Endodermal cell (in vitro differentiated cells): ENCODE measurements around the gene ANKRD45. TPM values are rescaled to one million over a fixed set of nuclear protein-coding genes. Genes with fewer than 3 reads are reported as not detected.
"Not testable (repeated sequence)": the region's sequence is repeated elsewhere in the genome, so short reads cannot be mapped to it uniquely, and the experiment has no call there.

ENCODE experiments used
- DNase-seq: peaks from one replicate; pipeline ENCODE4 v3.0.0-alpha.2; 2017
- H3K27ac ChIP-seq: 2 replicates; pipeline ENCODE4 v1.5.1; 2013; ENCODE audit warnings: mild to moderate bottlenecking, low read depth, low read length, moderate library complexity
- H3K27me3 ChIP-seq: 2 replicates; pipeline ENCODE4 v1.6.1; 2013; ENCODE audit warnings: mild to moderate bottlenecking, low read length, moderate library complexity; ENCODE audit not compliant: insufficient read depth, control insufficient read depth, poor library complexity, severe bottlenecking
- H3K36me3 ChIP-seq: 2 replicates; pipeline ENCODE4 v1.7.0; 2013; ENCODE audit warnings: mild to moderate bottlenecking, low read length, moderate library complexity; ENCODE audit not compliant: control insufficient read depth, insufficient read depth
- H3K4me1 ChIP-seq: one replicate; pipeline ENCODE4 v1.7.0; 2013; ENCODE audit warnings: low read length; ENCODE audit not compliant: control insufficient read depth, insufficient read depth
- H3K4me3 ChIP-seq: 2 replicates; pipeline ENCODE4 v1.5.1; 2013; ENCODE audit warnings: mild to moderate bottlenecking, low read length, moderate library complexity
- H3K9ac ChIP-seq: 2 replicates; pipeline ENCODE4 v1.6.1; 2013; ENCODE audit warnings: mild to moderate bottlenecking, low read length, moderate library complexity; ENCODE audit not compliant: poor library complexity, severe bottlenecking; ENCODE audit errors: extremely low read depth
- H3K9me3 ChIP-seq: 2 replicates; pipeline ENCODE4 v1.6.1; 2013; ENCODE audit warnings: mild to moderate bottlenecking, low read length, moderate library complexity; ENCODE audit not compliant: control insufficient read depth
- H3K27ac Mint-ChIP-seq: 2 replicates; pipeline ENCODE4 v1.8.0; 2020; ENCODE audit warnings: mixed read lengths
- H3K27me3 Mint-ChIP-seq: 2 replicates; pipeline ENCODE4 v1.8.0; 2021; ENCODE audit warnings: mild to moderate bottlenecking, mixed read lengths; ENCODE audit not compliant: insufficient read depth
- H3K36me3 Mint-ChIP-seq: 2 replicates; pipeline ENCODE4 v1.8.0; 2020; ENCODE audit warnings: low read depth, mixed read lengths
- H3K4me1 Mint-ChIP-seq: 2 replicates; pipeline ENCODE4 v1.8.0; 2020; ENCODE audit warnings: mixed read lengths
- H3K4me3 Mint-ChIP-seq: 2 replicates; pipeline ENCODE4 v1.8.0; 2020; ENCODE audit warnings: mild to moderate bottlenecking, moderate library complexity, mixed read lengths
- H3K9me3 Mint-ChIP-seq: 2 replicates; pipeline ENCODE4 v1.8.0; 2020; ENCODE audit warnings: mild to moderate bottlenecking, mixed read lengths
- WGBS, 2 experiments: methylation state at CpG; one replicate each; pipeline versions ENCODE4 v1.1.5 to v1.1.7; 2013; ENCODE audit warnings: missing lambda C conversion rate in 2 of 2, mixed read lengths in 1 of 2; ENCODE audit not compliant: insufficient coverage in 1 of 2, insufficient read length in 1 of 2; 5-methylcytosine and 5-hydroxymethylcytosine counted together
- total RNA-seq, 2 donors: library from RNA; stranded (reverse); fragmentation: NEBNext Ultra II Directional in 1 of 2; extraction: Animal tissue kit (Norgen Biotek cat#: 25700) in 1 of 2; gene quantifications; 2 replicates in 1 of 2; 3 replicates in 1 of 2; pipeline ENCODE4 v1.2.1, GENCODE V29; 2021
- TF ChIP-seq, protein P1 (sequence below): fragments of 200-600 bp; sonication (generic); conservative IDR thresholded peaks from 2 replicates; pipeline ENCODE4 v1.5.0; 2021; ENCODE audit warnings: antibody characterized with exemption, mild to moderate bottlenecking

ANKRD45 gene
- total RNA-seq, 2 donors from 2014 or later = 1.5 to 1.9 TPM

DNA sequence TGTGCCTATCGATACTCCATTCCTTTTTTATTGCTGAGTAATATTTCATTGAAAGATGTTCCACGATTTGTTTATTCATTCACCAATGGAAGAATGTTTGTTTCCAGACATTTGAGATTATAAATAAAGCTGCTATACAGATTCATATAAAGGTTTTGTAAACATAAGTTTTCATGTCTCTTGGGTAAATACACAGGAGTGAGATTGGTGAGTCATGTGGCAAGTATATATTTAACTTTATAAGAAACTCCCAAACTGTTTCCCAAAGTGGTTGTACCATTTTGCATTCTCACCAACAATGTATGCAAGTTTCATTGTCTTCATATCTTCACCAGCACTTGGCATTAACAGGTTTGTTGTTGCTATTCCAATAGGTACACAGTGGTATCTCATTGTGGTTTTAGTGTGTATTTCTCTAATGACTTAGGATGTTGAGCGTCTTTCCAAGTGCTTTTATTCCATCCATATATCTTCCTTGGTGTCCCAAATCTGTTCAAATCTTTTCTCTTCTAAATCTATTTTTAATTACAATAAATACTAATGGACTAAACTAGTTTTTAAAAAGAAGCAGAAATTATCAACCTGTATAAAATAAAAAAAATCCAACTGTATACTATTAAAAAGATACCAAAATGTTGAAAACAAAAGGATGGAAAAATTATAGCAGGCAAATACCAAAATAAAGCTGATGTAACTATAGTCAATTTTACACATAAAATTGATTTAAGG lies 73.4 kb downstream of the ANKRD45 start:
- H3K4me3 Mint-ChIP-seq = no peak overlapping the region
- TF ChIP-seq, protein P1, sequence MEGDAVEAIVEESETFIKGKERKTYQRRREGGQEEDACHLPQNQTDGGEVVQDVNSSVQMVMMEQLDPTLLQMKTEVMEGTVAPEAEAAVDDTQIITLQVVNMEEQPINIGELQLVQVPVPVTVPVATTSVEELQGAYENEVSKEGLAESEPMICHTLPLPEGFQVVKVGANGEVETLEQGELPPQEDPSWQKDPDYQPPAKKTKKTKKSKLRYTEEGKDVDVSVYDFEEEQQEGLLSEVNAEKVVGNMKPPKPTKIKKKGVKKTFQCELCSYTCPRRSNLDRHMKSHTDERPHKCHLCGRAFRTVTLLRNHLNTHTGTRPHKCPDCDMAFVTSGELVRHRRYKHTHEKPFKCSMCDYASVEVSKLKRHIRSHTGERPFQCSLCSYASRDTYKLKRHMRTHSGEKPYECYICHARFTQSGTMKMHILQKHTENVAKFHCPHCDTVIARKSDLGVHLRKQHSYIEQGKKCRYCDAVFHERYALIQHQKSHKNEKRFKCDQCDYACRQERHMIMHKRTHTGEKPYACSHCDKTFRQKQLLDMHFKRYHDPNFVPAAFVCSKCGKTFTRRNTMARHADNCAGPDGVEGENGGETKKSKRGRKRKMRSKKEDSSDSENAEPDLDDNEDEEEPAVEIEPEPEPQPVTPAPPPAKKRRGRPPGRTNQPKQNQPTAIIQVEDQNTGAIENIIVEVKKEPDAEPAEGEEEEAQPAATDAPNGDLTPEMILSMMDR = no peak

DNA sequence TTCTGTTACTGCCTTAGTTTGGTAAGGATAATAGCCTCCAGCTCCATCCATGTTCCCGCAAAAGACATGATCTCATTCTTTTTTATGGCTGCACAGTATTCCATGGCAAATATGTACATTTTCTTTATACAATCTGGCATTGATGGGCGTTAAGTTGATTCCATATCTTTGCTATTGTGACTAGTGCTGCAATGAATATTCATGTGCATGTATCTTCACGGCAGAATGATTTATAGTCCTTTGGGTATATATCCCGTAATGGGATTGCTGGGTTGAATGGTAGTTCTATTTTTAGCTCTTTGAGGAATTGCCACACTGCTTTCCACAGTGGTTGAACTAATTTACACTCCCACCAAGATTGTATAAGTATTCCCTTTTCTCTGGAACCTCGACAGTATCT lies 78.5 kb downstream of the ANKRD45 start:
- not testable (repeated sequence) for H3K36me3 Mint-ChIP-seq, H3K4me3 ChIP-seq, H3K27ac ChIP-seq, H3K9me3 ChIP-seq, H3K27me3 ChIP-seq, H3K36me3 ChIP-seq, H3K27me3 Mint-ChIP-seq, H3K4me3 Mint-ChIP-seq, H3K4me1 Mint-ChIP-seq, H3K9ac ChIP-seq, H3K27ac Mint-ChIP-seq, H3K4me1 ChIP-seq, H3K9me3 Mint-ChIP-seq, DNase-seq
- WGBS, 2 experiments = 86 to 94% methylated on average over 3 to 5 of the region's 5 CpGs

More for the DNA sequence above, 73.4 kb downstream of the ANKRD45 start:
- Histone ChIP-seq H3K27ac (no peak overlapping the region), H3K9me3 (no peaks in the 10 kb centered on the region), H3K4me3 (no peak overlapping the region), H3K9ac (no peak overlapping the region), H3K4me1 (no peaks in the 10 kb centered on the region), H3K27me3 (no peaks in the 10 kb centered on the region), H3K36me3 (no peaks in the 10 kb centered on the region)
- Mint-ChIP-seq H3K27me3 (no peaks in the 10 kb centered on the region), H3K27ac (no peak overlapping the region), H3K9me3 (peaks cover 3% of the 10 kb centered on the region), H3K4me1 (no peaks in the 10 kb centered on the region), H3K36me3 (no peaks in the 10 kb centered on the region)
- DNase-seq = no peak
- 89% methylated on average over 3 of the region's 3 CpGs; no CpG with 5 or more reads in 1 of the 2 experiments for WGBS, 2 experiments

DNA sequence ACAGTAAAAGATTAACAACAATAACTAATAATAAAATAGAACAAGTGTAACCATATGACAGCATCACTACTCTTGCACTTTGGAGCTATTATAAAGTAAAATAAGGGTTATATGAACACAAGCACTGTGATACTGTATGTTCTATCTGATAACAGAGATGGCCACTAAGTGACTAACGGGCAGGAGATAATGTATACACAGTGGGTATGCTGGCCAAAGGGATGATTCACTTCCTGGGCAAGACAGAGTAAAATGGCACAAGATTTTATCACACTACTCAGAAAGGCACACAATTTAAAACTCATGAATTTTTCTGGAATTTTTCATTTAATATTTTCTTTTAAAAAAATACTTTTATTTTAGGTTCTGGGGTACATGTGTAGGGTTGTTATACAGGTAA lies 79.1 kb downstream of the ANKRD45 start:
- H3K27ac ChIP-seq = no peak overlapping the region
- H3K4me3 ChIP-seq = no peak overlapping the region
- H3K4me1 ChIP-seq = no peaks in the 10 kb centered on the region
- no peaks in the 10 kb centered on the region for H3K27me3 ChIP-seq
- TF ChIP-seq, protein P1 = no peak
- H3K9me3 ChIP-seq = no peaks in the 10 kb centered on the region
- no peak for DNase-seq
- H3K9ac ChIP-seq = no peak overlapping the region
- Mint-ChIP-seq H3K36me3 (no peaks in the 10 kb centered on the region), H3K4me3 (no peak overlapping the region), H3K27ac (no peak overlapping the region), H3K4me1 (no peaks in the 10 kb centered on the region), H3K27me3 (no peaks in the 10 kb centered on the region), H3K9me3 (no peaks in the 10 kb centered on the region)
- H3K36me3 ChIP-seq = no peaks in the 10 kb centered on the region
- WGBS, 2 experiments = 86 to 100% methylated on average over 1 of the region's 1 CpG
